SK-N-SH (cell line): Measurements from ENCODE around the gene HOXA5. TPM values are rescaled to one million over a fixed set of nuclear protein-coding genes. Genes with fewer than 3 reads are reported as not detected.

ENCODE experiments used
- CTCF ChIA-PET: fragments of 300-600, 350-600 bp; formaldehyde crosslinking; extraction: SDS; loops from one replicate; lab custom pipeline; 2021; lab: Yijun Ruan, JAX
- POLR2A ChIA-PET: fragments of 350-600 bp; sonication (Branson Sonifier 250); formaldehyde crosslinking; extraction: SDS; loops from one replicate; lab custom pipeline; 2020; ENCODE audit warnings: antibody characterized with exemption, inconsistent platforms; lab: Yijun Ruan, JAX
- DNase-seq: peaks from one replicate; pipeline ENCODE4 v3.0.0; 2012
- H2AFZ ChIP-seq: fragments of 200-600 bp; sonication (generic); 2 replicates; pipeline ENCODE4 v1.8.1; 2016; ENCODE audit warnings: antibody characterized with exemption, mild to moderate bottlenecking, low read depth
- H3F3A ChIP-seq: fragments of 200-600 bp; sonication (generic); replicated peaks from 2 replicates; pipeline ENCODE3; 2016; ENCODE audit warnings: antibody characterized with exemption, mild to moderate bottlenecking; ENCODE audit not compliant: insufficient read depth
- H3K27ac ChIP-seq, 2 experiments: fragments of 200-500 bp in 1 of 2; fragments of 200-600 bp in 1 of 2; sonication (Bioruptor generic) in 1 of 2; sonication (generic), shearing (Covaris generic) in 1 of 2; 2 replicates each; pipeline versions ENCODE4 v1.5.1 to v1.6.1; 2014 to 2016; ENCODE audit warnings: low read depth in 2 of 2, inconsistent platforms in 1 of 2, low read length in 1 of 2, mild to moderate bottlenecking in 1 of 2, mixed read lengths in 1 of 2
- H3K27me3 ChIP-seq: fragments of 200-600 bp; sonication (generic), shearing (Covaris generic); 2 replicates; pipeline ENCODE4 v1.6.1; 2016; ENCODE audit warnings: mixed run types; ENCODE audit not compliant: insufficient read depth
- H3K36me3 ChIP-seq, 2 experiments: fragments of 200-500 bp in 1 of 2; fragments of 200-600 bp in 1 of 2; sonication (Bioruptor generic) in 1 of 2; sonication (generic) in 1 of 2; replicated peaks in 1 of 2; 2 replicates each; pipeline versions ENCODE3 to v1.5.1; 2014 to 2016; ENCODE audit warnings: low read length in 1 of 2, mild to moderate bottlenecking in 1 of 2; ENCODE audit not compliant: insufficient read depth in 2 of 2, control insufficient read depth in 1 of 2
- H3K4me1 ChIP-seq, 2 experiments: fragments of 200-500 bp in 1 of 2; fragments of 200-600 bp in 1 of 2; sonication (Bioruptor generic) in 1 of 2; sonication (generic), shearing (Covaris generic) in 1 of 2; 2 replicates each; pipeline versions ENCODE4 v1.5.1 to v1.6.1; 2014 to 2016; ENCODE audit warnings: low read depth in 1 of 2, low read length in 1 of 2, mixed run types in 1 of 2; ENCODE audit not compliant: insufficient read depth in 2 of 2, control insufficient read depth in 1 of 2
- H3K4me2 ChIP-seq: fragments of 200-600 bp; sonication (generic), shearing (Covaris generic); 2 replicates; pipeline ENCODE4 v1.6.1; 2017; ENCODE audit warnings: mixed run types
- H3K4me3 ChIP-seq, 2 experiments: fragments of 200-500 bp in 1 of 2; fragments of 200-600 bp in 1 of 2; sonication (Bioruptor generic) in 1 of 2; sonication (generic), shearing (Covaris generic) in 1 of 2; 2 replicates each; pipeline versions ENCODE4 v1.5.1 to v1.8.1; 2014 to 2016; ENCODE audit warnings: low read depth in 2 of 2, inconsistent platforms in 1 of 2, low read length in 1 of 2, mild to moderate bottlenecking in 1 of 2, mixed read lengths in 1 of 2, moderate library complexity in 1 of 2
- H3K79me2 ChIP-seq: fragments of 200-600 bp; sonication (generic); 2 replicates; pipeline ENCODE4 v1.8.1; 2017; ENCODE audit warnings: mild to moderate bottlenecking; ENCODE audit not compliant: insufficient read depth
- H3K9ac ChIP-seq: fragments of 200-600 bp; sonication (generic); 2 replicates; pipeline ENCODE4 v1.6.1; 2017; ENCODE audit warnings: mixed run types
- H3K9me2 ChIP-seq: fragments of 200-600 bp; sonication (generic); 2 replicates; pipeline ENCODE4 v1.6.1; 2017; ENCODE audit warnings: mixed run types
- H3K9me3 ChIP-seq: fragments of 200-600 bp; sonication (generic); 2 replicates; pipeline ENCODE4 v1.6.1; 2017; ENCODE audit warnings: mixed run types, mild to moderate bottlenecking, moderate library complexity
- H4K20me1 ChIP-seq: fragments of 200-600 bp; sonication (generic); 2 replicates; pipeline ENCODE4 v1.6.1; 2017; ENCODE audit warnings: mild to moderate bottlenecking, mixed run types; ENCODE audit not compliant: insufficient read depth
- CHD2 ChIP-seq: fragments of 150-350 bp; IDR thresholded peaks from 2 replicates; pipeline ENCODE4 v1.6.1; 2018; ENCODE audit warnings: low read length; ENCODE audit not compliant: partially characterized antibody
- CTCF ChIP-seq: fragments of 200-600 bp; sonication (generic); IDR thresholded peaks from 2 replicates; pipeline ENCODE4 v1.6.1; 2017; ENCODE audit warnings: antibody characterized with exemption, mild to moderate bottlenecking, moderate library complexity
- ELF1 ChIP-seq: IDR thresholded peaks from 2 replicates; pipeline ENCODE4 v1.4.0; 2012
- EZH2phosphoT487 ChIP-seq: fragments of 200-600 bp; sonication (generic); IDR thresholded peaks from 2 replicates; pipeline ENCODE4 v1.6.1; 2017; ENCODE audit warnings: low read depth, mixed run types, mild to moderate bottlenecking, antibody characterized with exemption, moderate library complexity, borderline replicate concordance
- FOXJ3 ChIP-seq: sonication (generic); formaldehyde crosslinking; IDR thresholded peaks from 2 replicates; pipeline ENCODE4 v1.5.1; 2020; ENCODE audit warnings: mild to moderate bottlenecking, missing genetic modification reagents
- GABPA ChIP-seq: IDR thresholded peaks from 2 replicates; pipeline ENCODE4 v1.4.0; 2012; ENCODE audit warnings: low read depth, mild to moderate bottlenecking
- GATA2 ChIP-seq: sonication (generic); formaldehyde crosslinking; IDR thresholded peaks from 2 replicates; pipeline ENCODE4 v1.5.0; 2020; ENCODE audit warnings: mild to moderate bottlenecking, missing genetic modification reagents
- IRF3 ChIP-seq: fragments of 150-350 bp; IDR thresholded peaks from 2 replicates; pipeline ENCODE4 v1.6.1; 2016; ENCODE audit warnings: mild to moderate bottlenecking, low read depth, low read length
- MEF2A ChIP-seq: IDR thresholded peaks from 2 replicates; pipeline ENCODE4 v1.4.0; 2012; ENCODE audit warnings: low read depth, borderline replicate concordance
- MXI1 ChIP-seq: IDR thresholded peaks from 2 replicates; pipeline ENCODE4 v1.6.1; 2012; ENCODE audit warnings: mild to moderate bottlenecking, low read depth, low read length, improper control_type of control experiment
- PBX3 ChIP-seq: IDR thresholded peaks from 2 replicates; pipeline ENCODE4; 2012
- RAD21 ChIP-seq: IDR thresholded peaks from 2 replicates; pipeline ENCODE4 v1.6.1; 2012; ENCODE audit warnings: mild to moderate bottlenecking, low read length
- REST ChIP-seq: IDR thresholded peaks from 2 replicates; pipeline ENCODE4 v1.6.1; 2012; ENCODE audit warnings: mild to moderate bottlenecking, low read depth, low read length, moderate library complexity
- RXRA ChIP-seq: IDR thresholded peaks from 2 replicates; pipeline ENCODE4 v1.4.0; 2012; ENCODE audit warnings: low read depth, mild to moderate bottlenecking, borderline replicate concordance
- TAF1 ChIP-seq: IDR thresholded peaks from 2 replicates; pipeline ENCODE4 v1.6.1; 2012; ENCODE audit warnings: low read depth, mild to moderate bottlenecking, low read length, moderate library complexity, borderline replicate concordance
- ZBTB33 ChIP-seq: IDR thresholded peaks from 2 replicates; pipeline ENCODE4 v1.4.0; 2012; ENCODE audit warnings: low read depth, borderline replicate concordance
- WGBS: methylation state at CpG from one replicate; pipeline ENCODE4 v1.1.6; 2017; ENCODE audit warnings: low lambda C conversion rate; 5-methylcytosine and 5-hydroxymethylcytosine counted together
- polyA plus RNA-seq, 3 experiments: library from polyadenylated mRNA; depleted of rRNA; stranded (reverse); fragments of >200 nt; gene quantifications; 2 replicates each; pipeline ENCODE4 v1.2.3, GENCODE V29; 2012

Gene HOXA5
- polyA plus RNA-seq, 1 of the 3 experiments (the other 2 are of a cell fraction) = not detected

GRCh38 chr7:27168265-27168947, 24.9 kb upstream of the HOXA5 start:
- Histone ChIP-seq H3F3A (peaks cover 10% of the 10 kb centered on the region), H3K4me3 (no peak overlapping the region), H3K9ac (no peak overlapping the region), H2AFZ (no peak overlapping the region), H3K4me2 (no peak overlapping the region), H3K4me1 (peaks cover 0 to 2% of the 10 kb centered on the region in 2 experiments; a peak in 1 of 4 replicates), H3K79me2 (no peaks in the 10 kb centered on the region), H4K20me1 (peaks cover 13% of the 10 kb centered on the region), H3K27ac (no peak overlapping the region), H3K36me3 (no peaks in the 10 kb centered on the region), H3K9me3 (no peaks in the 10 kb centered on the region), H3K27me3 (peaks cover 100% of the 10 kb centered on the region), H3K9me2 (no peaks in the 10 kb centered on the region)
- POLR2A ChIA-PET = no interaction called here
- WGBS = 33% methylated on average over 24 of the region's 25 CpGs
- CTCF ChIA-PET = interaction anchor here (0.8 to 12.3 kb wide), 13 partner anchors 2 to 803 kb away, joined by 3 to 205 read pairs (median 4); partner anchors contain the start of genes HOXA10, HOXA3, HOXA7 and HOXA9
- DNase-seq = peak; percentile 55
- no peak for TF ChIP-seq GABPA
- TF ChIP-seq GATA2 (CRISPR knock-in tag) = no peak
- TF ChIP-seq REST = no peak
- no peak for TF ChIP-seq TAF1
- TF ChIP-seq MEF2A = no peak
- TF ChIP-seq CHD2 = no peak
- no peak for TF ChIP-seq CTCF
- no peak for TF ChIP-seq ZBTB33
- TF ChIP-seq ELF1 = no peak
- TF ChIP-seq RAD21 = no peak
- TF ChIP-seq IRF3 = no peak
- no peak for TF ChIP-seq EZH2phosphoT487
- no peak for TF ChIP-seq MXI1
- TF ChIP-seq RXRA = no peak
- no peak for TF ChIP-seq PBX3
- TF ChIP-seq FOXJ3 = no peak
